HG03066 (cell line): ENCODE data around the gene OR7C1.
"Not testable (repeated sequence)": the region's sequence is repeated elsewhere in the genome, so short reads cannot be mapped to it uniquely, and the experiment has no call there.

Experiments used
- ATAC-seq: cut with Tn5 transposase; IDR thresholded peaks from one replicate; pipeline ENCODE4 v1.9.1; 2021; ENCODE audit warnings: low read depth; ENCODE audit not compliant: unreplicated experiment

Gene OR7C1

GRCh38 chr19:14768001-14768400 is 67.0 kb downstream of the OR7C1 start:
- no peak for ATAC-seq

GRCh38 chr19:14767466-14767971 is 67.5 kb downstream of the OR7C1 start:
- no peak for ATAC-seq

- not testable (repeated sequence) for ATAC-seq
These were observed 69.1 kb downstream of the OR7C1 start for GRCh38 chr19:14765841-14766240.

GRCh38 chr19:14765403-14765802 is 69.6 kb downstream of the OR7C1 start:
- not testable (repeated sequence) for ATAC-seq

- ATAC-seq, result no peak
These were observed 70.6 kb downstream of the OR7C1 start for GRCh38 chr19:14764401-14764800.

- ATAC-seq, result no peak
These were observed 71.4 kb downstream of the OR7C1 start for GRCh38 chr19:14763497-14764145.

GRCh38 chr19:14762111-14762510 is 72.9 kb downstream of the OR7C1 start:
- no peak for ATAC-seq

- ATAC-seq, result no peak
These were observed 73.4 kb downstream of the OR7C1 start for GRCh38 chr19:14761607-14762006.

GRCh38 chr19:14758816-14759215 is 76.2 kb downstream of the OR7C1 start:
- no peak for ATAC-seq

GRCh38 chr19:14748601-14749000 is 86.4 kb downstream of the OR7C1 start:
- no peak for ATAC-seq
